Cardiac muscle cell (in vitro differentiated cells and primary cell): ENCODE data around the gene PERP. TPM values are rescaled to one million over a fixed set of nuclear protein-coding genes. Genes with fewer than 3 reads are reported as not detected.

ENCODE experiments used
- DNase-seq, 2 donors: peaks; one replicate each; pipeline versions ENCODE4 v3.0.0 to v3.0.0-alpha.2; 2010 to 2017; ENCODE audit warnings: low read depth in 1 of 2, low spot score in 1 of 2
- H3K27ac ChIP-seq: fragments of 200-600 bp; sonication (generic); 2 replicates; pipeline ENCODE4 v1.5.1; 2016
- H3K27me3 ChIP-seq: fragments of 200-600 bp; sonication (generic); 2 replicates; pipeline ENCODE4 v1.6.0; 2016; ENCODE audit warnings: control low read depth
- H3K36me3 ChIP-seq: fragments of 200-600 bp; sonication (generic); 2 replicates; pipeline ENCODE4 v1.5.1; 2016; ENCODE audit warnings: control low read depth
- H3K4me1 ChIP-seq: fragments of 200-600 bp; sonication (generic); 2 replicates; pipeline ENCODE4 v1.8.1; 2017; ENCODE audit warnings: low read depth, mild to moderate bottlenecking, mixed run types
- H3K4me3 ChIP-seq: fragments of 200-600 bp; sonication (generic); 2 replicates; pipeline ENCODE4 v1.5.1; 2016; ENCODE audit warnings: mild to moderate bottlenecking
- H3K9me3 ChIP-seq: fragments of 200-600 bp; sonication (generic); 2 replicates; pipeline ENCODE4 v1.5.1; 2017; ENCODE audit warnings: low read depth, mild to moderate bottlenecking, control low read depth
- polyA plus RNA-seq: library from polyadenylated mRNA; unstranded; fragments of >200 nt; fragmentation: Nextera tagmentation; extraction: Ambion mirVana; gene quantifications from 2 replicates; pipeline ENCODE4 v1.2.1, GENCODE V29; 2016
- total RNA-seq: library from RNA; depleted of rRNA; stranded (reverse); fragments of >200 nt; gene quantifications from 2 replicates; pipeline ENCODE4 v1.2.3, GENCODE V29; 2016
- TF ChIP-seq, protein P1 (sequence below): IDR thresholded peaks from 2 replicates; pipeline ENCODE4 v1.5.1; 2012; ENCODE audit warnings: low read depth, mild to moderate bottlenecking, low read length

PERP gene
- total and polyA plus RNA-seq, 2 experiments from 2014 or later = 37.2 to 46.7 TPM

DNA sequence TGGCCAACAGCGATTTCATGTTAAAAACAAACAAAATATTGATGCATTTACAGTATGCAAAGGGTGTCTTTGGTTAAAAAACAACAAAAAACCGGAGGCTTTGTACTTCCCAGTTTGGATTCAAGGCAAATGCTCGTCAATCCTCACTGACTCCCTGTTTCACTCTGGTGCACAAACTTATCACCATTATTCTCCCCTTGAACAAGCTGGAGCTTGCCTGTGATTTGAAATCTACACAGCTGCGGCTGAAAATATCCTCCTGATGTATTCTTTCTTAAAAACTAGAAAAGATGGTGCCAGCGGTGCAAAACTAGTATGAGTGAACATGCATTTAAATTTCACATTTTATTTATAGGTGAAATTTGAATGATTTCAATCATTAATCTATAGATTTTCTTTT lies 3.3 kb downstream of the PERP start:
- Histone ChIP-seq H3K27ac (peak overlapping the region; percentile 62), H3K9me3 (no peaks in the 10 kb centered on the region), H3K36me3 (no peaks in the 10 kb centered on the region), H3K4me1 (peaks cover 16% of the 10 kb centered on the region), H3K27me3 (no peaks in the 10 kb centered on the region), H3K4me3 (no peak overlapping the region)
- TF ChIP-seq, protein P1, sequence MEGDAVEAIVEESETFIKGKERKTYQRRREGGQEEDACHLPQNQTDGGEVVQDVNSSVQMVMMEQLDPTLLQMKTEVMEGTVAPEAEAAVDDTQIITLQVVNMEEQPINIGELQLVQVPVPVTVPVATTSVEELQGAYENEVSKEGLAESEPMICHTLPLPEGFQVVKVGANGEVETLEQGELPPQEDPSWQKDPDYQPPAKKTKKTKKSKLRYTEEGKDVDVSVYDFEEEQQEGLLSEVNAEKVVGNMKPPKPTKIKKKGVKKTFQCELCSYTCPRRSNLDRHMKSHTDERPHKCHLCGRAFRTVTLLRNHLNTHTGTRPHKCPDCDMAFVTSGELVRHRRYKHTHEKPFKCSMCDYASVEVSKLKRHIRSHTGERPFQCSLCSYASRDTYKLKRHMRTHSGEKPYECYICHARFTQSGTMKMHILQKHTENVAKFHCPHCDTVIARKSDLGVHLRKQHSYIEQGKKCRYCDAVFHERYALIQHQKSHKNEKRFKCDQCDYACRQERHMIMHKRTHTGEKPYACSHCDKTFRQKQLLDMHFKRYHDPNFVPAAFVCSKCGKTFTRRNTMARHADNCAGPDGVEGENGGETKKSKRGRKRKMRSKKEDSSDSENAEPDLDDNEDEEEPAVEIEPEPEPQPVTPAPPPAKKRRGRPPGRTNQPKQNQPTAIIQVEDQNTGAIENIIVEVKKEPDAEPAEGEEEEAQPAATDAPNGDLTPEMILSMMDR = no peak
- no peak for DNase-seq

DNA sequence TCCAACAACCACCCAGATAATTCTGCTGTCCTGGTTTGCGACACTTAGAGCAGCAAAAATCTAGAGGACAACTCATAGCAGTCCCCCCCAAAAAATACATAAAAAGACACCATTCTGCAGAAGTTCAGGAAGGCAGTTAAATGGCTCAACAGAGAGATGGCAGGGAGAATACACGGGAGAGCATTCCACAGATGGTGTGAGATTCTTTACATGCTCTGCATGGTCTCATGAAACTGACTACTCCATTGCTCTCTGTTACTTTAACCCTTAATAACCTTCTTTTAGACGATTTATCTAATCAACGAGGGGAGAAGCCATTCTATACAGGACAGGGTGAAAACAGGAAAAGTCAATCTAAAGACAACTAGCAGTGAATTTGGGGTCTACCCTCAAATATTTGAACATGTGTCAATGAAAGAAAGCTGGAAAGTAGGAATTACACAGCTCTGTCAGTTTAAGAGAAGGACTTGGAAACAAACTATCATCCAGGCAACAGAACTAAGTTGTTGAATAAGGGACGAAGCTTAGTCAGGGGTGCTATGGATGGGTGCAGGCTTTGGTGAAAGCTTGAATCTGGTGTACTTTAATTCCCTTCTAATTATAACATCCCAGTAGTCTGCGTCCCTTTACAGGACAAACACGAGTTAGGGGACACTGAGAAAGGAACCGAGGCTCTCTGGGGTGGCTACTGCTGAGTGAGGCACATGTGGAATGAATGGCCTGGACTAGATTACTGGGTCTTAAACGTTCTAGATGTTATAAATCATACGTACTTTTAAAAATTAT lies 5.1 kb downstream of the PERP start:
- H3K36me3 ChIP-seq = no peaks in the 10 kb centered on the region
- H3K27ac ChIP-seq = peak overlapping the region; percentile 76
- H3K9me3 ChIP-seq = no peaks in the 10 kb centered on the region
- no peaks in the 10 kb centered on the region for H3K27me3 ChIP-seq
- H3K4me1 ChIP-seq = peaks cover 16% of the 10 kb centered on the region
- TF ChIP-seq, protein P1 = no peak
- H3K4me3 ChIP-seq = no peak overlapping the region
- DNase-seq = peak in 1 of 2 donors; percentile 28

DNA sequence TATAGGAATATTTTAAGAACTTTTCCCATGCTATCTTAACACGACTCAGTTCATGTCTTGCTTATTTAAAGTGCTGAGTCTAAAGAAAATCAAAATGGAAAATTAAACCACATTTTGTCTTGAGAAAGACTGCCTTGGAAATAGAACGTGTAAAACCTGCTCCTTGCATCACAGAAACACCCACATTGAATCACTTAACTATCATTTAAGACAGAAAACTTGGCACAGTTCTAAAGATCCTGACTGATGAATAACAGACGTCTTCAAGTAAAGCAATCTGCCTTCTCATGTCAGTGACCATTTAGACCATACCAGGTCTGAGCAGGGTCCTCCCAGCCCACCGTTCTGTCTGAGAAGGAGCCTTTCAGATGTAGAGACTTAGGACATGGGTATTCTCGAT lies 7.4 kb downstream of the PERP start:
- H3K36me3 ChIP-seq = peaks cover 3% of the 10 kb centered on the region
- H3K27me3 ChIP-seq = no peaks in the 10 kb centered on the region
- peak in 1 of 2 donors; percentile 38 for DNase-seq
- TF ChIP-seq, protein P1 = no peak
- H3K4me1 ChIP-seq = peaks cover 5% of the 10 kb centered on the region
- H3K4me3 ChIP-seq = no peak overlapping the region
- no peak overlapping the region for H3K27ac ChIP-seq
- H3K9me3 ChIP-seq = no peaks in the 10 kb centered on the region

DNA sequence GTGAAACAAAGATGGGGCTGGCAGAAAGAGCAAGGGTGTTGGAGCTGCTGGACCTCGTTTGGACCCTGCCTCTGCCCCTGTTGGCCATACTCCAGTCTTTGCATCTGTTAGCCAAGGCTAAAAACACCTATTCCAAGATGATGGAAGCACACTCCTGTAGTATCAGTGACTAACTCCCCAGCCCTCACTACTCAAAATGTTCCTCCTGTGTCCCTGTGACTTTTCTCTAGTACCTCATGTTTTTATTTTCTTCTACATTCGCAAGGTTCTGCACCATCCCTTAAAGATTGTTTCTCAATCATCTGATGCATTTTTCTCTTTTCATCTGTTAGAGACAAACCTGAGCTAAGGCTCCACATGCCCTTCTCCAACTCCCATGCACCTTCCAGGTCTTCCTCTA lies 8.9 kb downstream of the PERP start:
- H3K4me3 ChIP-seq = no peak overlapping the region
- TF ChIP-seq, protein P1 = no peak
- H3K9me3 ChIP-seq = no peaks in the 10 kb centered on the region
- peaks cover 11% of the 10 kb centered on the region for H3K36me3 ChIP-seq
- no peak for DNase-seq
- no peak overlapping the region for H3K27ac ChIP-seq
- H3K4me1 ChIP-seq = no peaks in the 10 kb centered on the region
- H3K27me3 ChIP-seq = no peaks in the 10 kb centered on the region

DNA sequence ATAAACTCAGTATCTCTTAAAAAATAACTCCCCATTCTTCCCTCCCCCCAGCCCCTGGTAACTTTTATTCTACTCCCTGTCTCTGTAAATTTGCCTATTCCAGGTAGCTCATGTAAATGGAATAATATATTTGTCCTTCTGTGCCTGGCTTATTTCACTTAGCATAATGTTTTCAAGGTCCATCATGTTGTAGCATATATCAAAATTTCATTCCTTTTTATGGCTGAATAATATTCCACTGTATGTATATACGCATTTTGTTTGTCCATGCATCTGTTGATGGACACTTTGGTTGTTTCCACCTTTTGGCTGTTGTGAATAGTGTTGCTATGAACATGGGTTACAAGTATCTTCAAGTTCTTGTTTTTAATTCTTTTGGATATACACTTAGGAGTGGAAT lies 13.0 kb downstream of the PERP start:
- DNase-seq = no peak

More for the DNA sequence above, 13.0 kb downstream of the PERP start:
- Histone ChIP-seq H3K36me3 (peaks cover 11% of the 10 kb centered on the region), H3K4me1 (no peaks in the 10 kb centered on the region), H3K27me3 (no peaks in the 10 kb centered on the region), H3K4me3 (no peak overlapping the region), H3K9me3 (no peaks in the 10 kb centered on the region), H3K27ac (no peak overlapping the region)
- TF ChIP-seq, protein P1 = no peak
